Adrenal gland (tissue), 5 donors: Measurements from ENCODE around the gene DGCR8.

Source experiments
- POLR2A ChIP-seq, 2 donors: fragments of 450-650 bp; IDR thresholded peaks; one replicate each; pipeline ENCODE4 v1.6.1; 2017; ENCODE audit warnings: antibody characterized with exemption in 2 of 2, mild to moderate bottlenecking in 2 of 2, moderate library complexity in 1 of 2
- TF ChIP-seq, protein P1 (sequence below), 6 experiments: fragments of 450-650 bp in 4 of 6; fragments of 200-600 bp in 2 of 6; sonication (generic) in 1 of 6; IDR thresholded peaks; 1 replicate in 5 of 6; 2 replicates in 1 of 6; pipeline versions ENCODE4 v1.5.1 to v1.8.0; 2016 to 2021; ENCODE audit warnings: antibody characterized with exemption in 6 of 6, mild to moderate bottlenecking in 2 of 6, moderate library complexity in 1 of 6
- donor health status: DM: no; HTN: no; CAD: no.

GRCh38 chr22:20043997-20044342 lies 36.1 kb upstream of the DGCR8 start:
- TF ChIP-seq, protein P1, sequence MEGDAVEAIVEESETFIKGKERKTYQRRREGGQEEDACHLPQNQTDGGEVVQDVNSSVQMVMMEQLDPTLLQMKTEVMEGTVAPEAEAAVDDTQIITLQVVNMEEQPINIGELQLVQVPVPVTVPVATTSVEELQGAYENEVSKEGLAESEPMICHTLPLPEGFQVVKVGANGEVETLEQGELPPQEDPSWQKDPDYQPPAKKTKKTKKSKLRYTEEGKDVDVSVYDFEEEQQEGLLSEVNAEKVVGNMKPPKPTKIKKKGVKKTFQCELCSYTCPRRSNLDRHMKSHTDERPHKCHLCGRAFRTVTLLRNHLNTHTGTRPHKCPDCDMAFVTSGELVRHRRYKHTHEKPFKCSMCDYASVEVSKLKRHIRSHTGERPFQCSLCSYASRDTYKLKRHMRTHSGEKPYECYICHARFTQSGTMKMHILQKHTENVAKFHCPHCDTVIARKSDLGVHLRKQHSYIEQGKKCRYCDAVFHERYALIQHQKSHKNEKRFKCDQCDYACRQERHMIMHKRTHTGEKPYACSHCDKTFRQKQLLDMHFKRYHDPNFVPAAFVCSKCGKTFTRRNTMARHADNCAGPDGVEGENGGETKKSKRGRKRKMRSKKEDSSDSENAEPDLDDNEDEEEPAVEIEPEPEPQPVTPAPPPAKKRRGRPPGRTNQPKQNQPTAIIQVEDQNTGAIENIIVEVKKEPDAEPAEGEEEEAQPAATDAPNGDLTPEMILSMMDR (IDR thresholded peaks at IDR 0.05), result no peak
- no peak for TF ChIP-seq POLR2A (IDR thresholded peaks at IDR 0.05)
